Measurements from ENCODE around the gene RIPOR1. TPM values are rescaled to one million over a fixed set of nuclear protein-coding genes. Genes with fewer than 3 reads are reported as not detected.

The RIPOR1 gene
- total RNA-seq, 1 experiment from 2014 or later, result 82.2 TPM

GRCh38 chr16:67482233-67482924 lies 46.2 kb upstream of the RIPOR1 start:
- H3K4me1 ChIP-seq (ENCODE audit: control insufficient read depth, insufficient read depth, low read length), result peaks cover 5% of the 10 kb centered on the region; the same call in 1 of the 2 replicates
- H3K9me3 ChIP-seq (ENCODE audit: control insufficient read depth, insufficient read depth, low read depth, low read length), result no peaks in the 10 kb centered on the region
- BruUV-seq (replicated peaks), result no TSS peak
- TF ChIP-seq SIN3A (IDR thresholded peaks at IDR 0.05; ENCODE audit: borderline replicate concordance, insufficient read depth, low read depth, low read length) (no peak), CTCF (IDR thresholded peaks at IDR 0.05) (no peak), TCF7L2 (IDR thresholded peaks at IDR 0.05; ENCODE audit: low read depth, low read length) (no peak), REST (IDR thresholded peaks at IDR 0.05; ENCODE audit: insufficient read depth in 1 of 2, low read depth in 2 of 2, low read length in 1 of 2) (no peak), POLR2AphosphoS5 (IDR thresholded peaks at IDR 0.05; ENCODE audit: low read depth, low read length) (no peak)
- intact Hi-C loops (cut with micrococcal nuclease; ENCODE audit: unreplicated experiment), result no loop called here
- peak overlapping the region; percentile 80 to 95; a peak in 3 of 4 replicates for H3K4me3 ChIP-seq (ENCODE audit: low read depth in 2 of 2, low read length in 2 of 2)
- DNase-seq (ENCODE audit: low read depth, low spot score) (no peak), ATAC-seq (no peak)
- ChIA-PET POLR2A (no interaction called here), CTCF (interaction anchor here (1.5 kb wide), 1 partner anchor 55 kb away, joined by 4 read pairs; no protein-coding TSS in a partner anchor)
- H3K27me3 ChIP-seq (ENCODE audit: control insufficient read depth, insufficient read depth, low read length), result no peaks in the 10 kb centered on the region
- in situ Hi-C loops (cut with HindIII; ENCODE audit: low pct_unique_long_range_greater_than_20kb, low sequenced_read_pairs), result no loop called here
- no peaks in the 10 kb centered on the region; the same call in 1 of the 2 replicates for H3K36me3 ChIP-seq (ENCODE audit: control insufficient read depth, insufficient read depth, low read length)
- peak overlapping the region; percentile 91 for H3K27ac ChIP-seq (ENCODE audit: low read length)

- in situ Hi-C loops (cut with HindIII; ENCODE audit: low pct_unique_long_range_greater_than_20kb, low sequenced_read_pairs) (no loop called here), intact Hi-C loops (cut with micrococcal nuclease; ENCODE audit: unreplicated experiment) (no loop called here)
- no peak within 1 kb of the TSS for H3K27ac ChIP-seq (ENCODE audit: low read length)
- DNase-seq (ENCODE audit: low read depth, low spot score), result no peak
- no peaks in the 10 kb centered on the region for H3K27me3 ChIP-seq (ENCODE audit: control insufficient read depth, insufficient read depth, low read length)
- ChIA-PET POLR2A (no interaction called here), CTCF (no interaction called here)
- H3K9me3 ChIP-seq (ENCODE audit: control insufficient read depth, insufficient read depth, low read depth, low read length), result no peaks in the 10 kb centered on the region
- no peaks in the 10 kb centered on the region; the same call in 1 of the 2 replicates for H3K36me3 ChIP-seq (ENCODE audit: control insufficient read depth, insufficient read depth, low read length)
- ATAC-seq, result no peak
- H3K4me1 ChIP-seq (ENCODE audit: control insufficient read depth, insufficient read depth, low read length), result peaks cover 5% of the 10 kb centered on the region; the same call in 1 of the 2 replicates
- no peak for TF ChIP-seq CTCF (IDR thresholded peaks at IDR 0.05)
- TF ChIP-seq REST (IDR thresholded peaks at IDR 0.05; ENCODE audit: insufficient read depth in 1 of 2, low read depth in 2 of 2, low read length in 1 of 2), result no peak
- no peak for TF ChIP-seq SIN3A (IDR thresholded peaks at IDR 0.05; ENCODE audit: borderline replicate concordance, insufficient read depth, low read depth, low read length)
- no peak for TF ChIP-seq POLR2AphosphoS5 (IDR thresholded peaks at IDR 0.05; ENCODE audit: low read depth, low read length)
- TF ChIP-seq TCF7L2 (IDR thresholded peaks at IDR 0.05; ENCODE audit: low read depth, low read length), result no peak
- H3K4me3 ChIP-seq (ENCODE audit: low read depth in 2 of 2, low read length in 2 of 2), result no peak within 1 kb of the TSS
- no TSS peak for BruUV-seq (replicated peaks)
These were observed 45.5 kb upstream of the RIPOR1 start, which contains the start of gene AGRP for GRCh38 chr16:67483150-67483549. Gene AGRP (minus strand): TSS chr16:67483547. CDS start chr16:67483398, 149 bp downstream.
